Stimulated activated naive CD8-positive, alpha-beta T cell treated with anti-CD3 and anti-CD28 coated beads, Interleukin-15, Interleukin-2, amounts not matched to agents 100 ng/mL and 50 ng/mL, for 24 hours (primary cell): ENCODE data around the gene FHIT.

Experiments used
- H3K27ac Mint-ChIP-seq: one replicate; pipeline ENCODE4 v1.8.0; 2021; ENCODE audit warnings: mild to moderate bottlenecking, mixed read lengths
- H3K27me3 Mint-ChIP-seq: one replicate; pipeline ENCODE4 v1.8.0; 2021; ENCODE audit warnings: mixed read lengths
- H3K36me3 Mint-ChIP-seq: one replicate; pipeline ENCODE4 v1.8.0; 2021; ENCODE audit warnings: low read depth, mixed read lengths
- H3K4me1 Mint-ChIP-seq: one replicate; pipeline ENCODE4 v1.8.0; 2021; ENCODE audit warnings: low read depth, mixed read lengths
- H3K4me3 Mint-ChIP-seq: one replicate; pipeline ENCODE4 v1.8.0; 2021; ENCODE audit warnings: mild to moderate bottlenecking, mixed read lengths
- H3K9me3 Mint-ChIP-seq: one replicate; pipeline ENCODE4 v1.8.0; 2021; ENCODE audit warnings: mixed read lengths

Gene FHIT

DNA sequence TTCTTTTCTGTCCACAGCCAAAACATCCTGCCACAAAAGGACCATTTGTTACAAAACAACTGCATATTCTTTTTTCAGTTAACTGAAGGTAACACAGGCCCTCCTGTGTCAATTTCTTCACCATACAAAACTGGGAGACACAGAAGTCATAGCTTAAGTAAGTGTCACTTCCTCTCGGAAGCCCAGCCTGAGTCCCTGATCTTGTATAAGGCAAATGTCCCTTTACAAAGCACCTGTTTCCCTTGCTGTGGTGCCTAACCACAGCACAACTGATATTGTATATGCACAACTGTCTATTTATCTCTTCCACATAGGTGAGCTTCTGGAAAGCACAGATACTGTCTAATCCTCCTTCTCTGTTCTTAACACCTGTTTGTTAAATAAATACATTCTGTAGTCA, 293.7 kb downstream of the FHIT start:
- Mint-ChIP-seq H3K9me3 (peaks cover 40% of the 10 kb centered on the region), H3K36me3 (no peaks in the 10 kb centered on the region), H3K27me3 (no peaks in the 10 kb centered on the region), H3K4me1 (no peaks in the 10 kb centered on the region), H3K27ac (no peak overlapping the region), H3K4me3 (no peak overlapping the region)

- Mint-ChIP-seq H3K4me3 (no peak overlapping the region), H3K27me3 (no peaks in the 10 kb centered on the region), H3K27ac (no peak overlapping the region), H3K9me3 (peaks cover 35% of the 10 kb centered on the region), H3K4me1 (no peaks in the 10 kb centered on the region), H3K36me3 (no peaks in the 10 kb centered on the region)
These were observed 294.5 kb downstream of the FHIT start for GRCh38 chr3:60956729-60957128.

DNA sequence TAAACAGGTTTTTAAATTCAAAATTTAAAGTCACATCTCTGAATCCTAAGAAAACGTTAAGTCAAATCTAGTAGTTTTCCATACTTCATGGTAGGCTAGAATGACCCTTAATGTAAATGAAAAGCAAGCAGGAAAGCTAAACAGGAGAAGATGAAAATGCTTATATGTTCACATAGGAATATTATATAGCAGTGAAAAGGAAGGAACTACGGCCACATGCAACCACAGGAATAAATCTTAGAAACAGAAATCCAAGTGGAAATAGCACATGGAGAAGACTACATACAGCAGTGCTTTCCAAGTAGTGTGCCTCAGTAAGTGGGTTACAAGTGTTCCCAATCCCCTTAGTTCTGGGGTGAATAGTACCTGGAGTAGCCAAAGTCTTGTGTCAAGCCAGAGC, 296.2 kb downstream of the FHIT start:
- no peak overlapping the region for H3K4me3 Mint-ChIP-seq
- H3K4me1 Mint-ChIP-seq = no peaks in the 10 kb centered on the region
- H3K27ac Mint-ChIP-seq = no peak overlapping the region
- H3K36me3 Mint-ChIP-seq = no peaks in the 10 kb centered on the region
- H3K9me3 Mint-ChIP-seq = peaks cover 32% of the 10 kb centered on the region
- no peaks in the 10 kb centered on the region for H3K27me3 Mint-ChIP-seq

GRCh38 chr3:60954048-60954447, 297.2 kb downstream of the FHIT start:
- no peak overlapping the region for H3K4me3 Mint-ChIP-seq
- no peaks in the 10 kb centered on the region for H3K36me3 Mint-ChIP-seq
- H3K27ac Mint-ChIP-seq = no peak overlapping the region
- H3K9me3 Mint-ChIP-seq = peaks cover 26% of the 10 kb centered on the region
- no peaks in the 10 kb centered on the region for H3K27me3 Mint-ChIP-seq
- no peaks in the 10 kb centered on the region for H3K4me1 Mint-ChIP-seq

DNA sequence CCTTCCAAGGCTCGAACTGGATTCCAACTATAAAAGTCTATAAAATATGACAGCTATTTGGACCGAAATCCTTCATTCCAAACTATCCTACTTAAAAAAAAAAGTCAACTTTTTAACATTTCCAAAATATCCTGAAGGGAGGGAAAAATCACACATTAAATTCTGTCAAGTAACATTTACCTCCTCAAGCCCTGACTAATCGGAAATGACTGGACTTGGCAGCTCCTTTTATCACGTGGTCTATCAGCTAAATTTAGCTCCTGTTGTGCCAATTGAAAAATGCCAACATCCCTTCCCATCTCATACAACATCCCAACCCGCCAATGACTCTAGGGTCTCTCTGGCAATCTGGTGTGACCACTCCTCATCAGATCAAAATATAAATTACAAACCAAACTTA, 297.9 kb downstream of the FHIT start:
- H3K4me3 Mint-ChIP-seq = no peak overlapping the region
- H3K4me1 Mint-ChIP-seq = no peaks in the 10 kb centered on the region
- H3K27me3 Mint-ChIP-seq = no peaks in the 10 kb centered on the region
- peaks cover 26% of the 10 kb centered on the region for H3K9me3 Mint-ChIP-seq
- H3K36me3 Mint-ChIP-seq = no peaks in the 10 kb centered on the region
- no peak overlapping the region for H3K27ac Mint-ChIP-seq

- no peak overlapping the region for H3K27ac Mint-ChIP-seq
- no peak overlapping the region for H3K4me3 Mint-ChIP-seq
- no peaks in the 10 kb centered on the region for H3K27me3 Mint-ChIP-seq
- H3K4me1 Mint-ChIP-seq = no peaks in the 10 kb centered on the region
- peaks cover 26% of the 10 kb centered on the region for H3K9me3 Mint-ChIP-seq
- no peaks in the 10 kb centered on the region for H3K36me3 Mint-ChIP-seq
These were observed 299.2 kb downstream of the FHIT start for GRCh38 chr3:60952055-60952454.

DNA sequence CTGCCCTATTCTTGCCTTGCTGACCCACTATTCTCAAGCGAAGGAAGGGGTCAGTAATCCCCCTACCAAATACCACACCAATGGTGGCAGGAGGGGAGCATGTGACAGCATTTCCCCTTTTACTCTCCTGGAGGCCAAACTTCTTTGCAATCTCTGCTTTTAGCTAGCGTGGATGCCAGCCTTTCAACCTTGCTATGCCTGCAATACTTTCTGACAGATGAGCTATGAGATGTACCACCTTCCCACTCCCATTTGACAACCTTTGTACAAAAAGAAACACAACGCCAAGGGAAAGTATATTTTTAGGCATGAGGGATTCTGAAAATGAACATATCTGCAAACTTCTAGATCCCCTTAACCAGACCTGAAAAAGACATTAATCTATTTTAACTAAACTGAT, 302.1 kb downstream of the FHIT start:
- H3K27me3 Mint-ChIP-seq = no peaks in the 10 kb centered on the region
- no peak overlapping the region for H3K4me3 Mint-ChIP-seq
- no peaks in the 10 kb centered on the region for H3K4me1 Mint-ChIP-seq
- no peaks in the 10 kb centered on the region for H3K36me3 Mint-ChIP-seq
- H3K9me3 Mint-ChIP-seq = peaks cover 2% of the 10 kb centered on the region
- no peak overlapping the region for H3K27ac Mint-ChIP-seq

- no peaks in the 10 kb centered on the region for H3K4me1 Mint-ChIP-seq
- no peak overlapping the region for H3K27ac Mint-ChIP-seq
- H3K36me3 Mint-ChIP-seq = no peaks in the 10 kb centered on the region
- H3K9me3 Mint-ChIP-seq = no peaks in the 10 kb centered on the region
- H3K4me3 Mint-ChIP-seq = no peak overlapping the region
- no peaks in the 10 kb centered on the region for H3K27me3 Mint-ChIP-seq
These were observed 302.8 kb downstream of the FHIT start for GRCh38 chr3:60948488-60948887.

GRCh38 chr3:60935709-60936108, 315.5 kb downstream of the FHIT start:
- Mint-ChIP-seq H3K9me3 (peaks cover 6% of the 10 kb centered on the region), H3K4me1 (peaks cover 4% of the 10 kb centered on the region), H3K27me3 (no peaks in the 10 kb centered on the region), H3K4me3 (no peak overlapping the region), H3K27ac (no peak overlapping the region), H3K36me3 (no peaks in the 10 kb centered on the region)

DNA sequence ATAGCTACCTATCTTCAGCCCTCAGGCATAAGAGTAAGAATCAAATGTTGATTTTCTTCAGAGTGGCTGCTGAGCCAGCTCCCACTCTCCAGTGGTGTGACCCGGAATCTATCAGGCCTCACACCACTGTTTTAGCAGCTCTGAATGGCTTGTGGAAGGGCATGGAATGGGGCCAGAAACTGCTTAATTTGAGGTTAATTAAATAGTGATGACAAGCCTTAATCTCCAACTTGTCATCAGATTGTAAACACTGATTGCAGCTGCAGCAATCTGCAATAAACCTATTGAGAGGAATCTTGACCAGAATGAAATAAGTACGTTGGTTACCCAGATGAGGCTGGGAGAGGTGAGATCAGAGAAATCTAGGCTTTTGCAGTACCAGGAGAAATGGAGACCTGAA, 317.4 kb downstream of the FHIT start:
- Mint-ChIP-seq H3K27ac (no peak overlapping the region), H3K4me1 (peaks cover 4% of the 10 kb centered on the region), H3K36me3 (no peaks in the 10 kb centered on the region), H3K27me3 (no peaks in the 10 kb centered on the region), H3K9me3 (peaks cover 6% of the 10 kb centered on the region), H3K4me3 (no peak overlapping the region)

DNA sequence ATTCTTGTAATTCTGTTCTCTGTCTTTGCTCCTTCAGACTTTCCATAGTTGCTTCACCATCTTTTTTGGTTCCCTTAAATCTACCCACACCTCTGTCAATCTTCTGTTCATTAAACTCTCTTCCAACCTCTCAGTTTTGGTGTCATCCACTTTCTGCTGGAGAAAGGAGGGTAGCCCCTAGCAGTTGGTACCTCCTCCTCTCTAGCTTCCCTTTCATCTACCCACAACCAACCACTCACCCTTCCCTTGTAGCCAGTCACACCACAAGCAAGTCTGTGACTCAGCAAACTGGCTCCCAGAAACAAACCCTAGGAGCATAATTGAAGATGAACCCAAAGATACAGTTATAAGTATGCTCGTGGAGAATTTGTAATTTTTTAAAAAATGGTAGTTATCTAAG, 318.6 kb downstream of the FHIT start:
- no peaks in the 10 kb centered on the region for H3K27me3 Mint-ChIP-seq
- no peak overlapping the region for H3K4me3 Mint-ChIP-seq
- no peak overlapping the region for H3K27ac Mint-ChIP-seq
- no peaks in the 10 kb centered on the region for H3K36me3 Mint-ChIP-seq
- H3K4me1 Mint-ChIP-seq = peaks cover 4% of the 10 kb centered on the region
- peaks cover 6% of the 10 kb centered on the region for H3K9me3 Mint-ChIP-seq

GRCh38 chr3:60932170-60932569, 319.1 kb downstream of the FHIT start:
- no peak overlapping the region for H3K4me3 Mint-ChIP-seq
- no peak overlapping the region for H3K27ac Mint-ChIP-seq
- H3K4me1 Mint-ChIP-seq = peaks cover 4% of the 10 kb centered on the region
- H3K36me3 Mint-ChIP-seq = no peaks in the 10 kb centered on the region
- H3K9me3 Mint-ChIP-seq = peaks cover 6% of the 10 kb centered on the region
- no peaks in the 10 kb centered on the region for H3K27me3 Mint-ChIP-seq

- H3K27ac Mint-ChIP-seq = no peak overlapping the region
- H3K27me3 Mint-ChIP-seq = no peaks in the 10 kb centered on the region
- H3K4me1 Mint-ChIP-seq = peaks cover 4% of the 10 kb centered on the region
- peaks cover 2% of the 10 kb centered on the region for H3K36me3 Mint-ChIP-seq
- no peak overlapping the region for H3K4me3 Mint-ChIP-seq
- H3K9me3 Mint-ChIP-seq = peaks cover 7% of the 10 kb centered on the region
These were observed 319.8 kb downstream of the FHIT start for GRCh38 chr3:60931452-60931851.

DNA sequence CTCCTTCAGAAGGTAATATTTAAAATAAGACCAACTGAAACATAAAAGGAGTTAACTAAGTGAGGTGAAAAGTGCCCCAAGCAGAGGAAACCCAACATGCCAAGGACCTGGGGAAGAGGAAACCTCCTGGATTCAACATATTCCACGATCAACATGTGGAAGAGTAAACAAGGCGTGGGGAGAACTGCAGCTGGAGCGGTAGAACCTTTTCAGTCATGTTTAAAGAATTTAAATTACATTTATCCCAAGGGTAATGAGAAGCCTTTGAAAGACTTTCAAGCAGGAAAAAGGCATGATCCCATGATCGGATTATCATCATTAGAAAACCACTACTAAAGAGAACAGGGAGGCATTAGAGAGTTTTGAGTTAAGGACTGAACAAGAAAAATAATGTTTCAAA, 330.7 kb downstream of the FHIT start:
- Mint-ChIP-seq H3K4me3 (no peak overlapping the region), H3K36me3 (no peaks in the 10 kb centered on the region), H3K9me3 (peaks cover 7% of the 10 kb centered on the region), H3K27me3 (no peaks in the 10 kb centered on the region), H3K27ac (no peak overlapping the region), H3K4me1 (no peaks in the 10 kb centered on the region)

DNA sequence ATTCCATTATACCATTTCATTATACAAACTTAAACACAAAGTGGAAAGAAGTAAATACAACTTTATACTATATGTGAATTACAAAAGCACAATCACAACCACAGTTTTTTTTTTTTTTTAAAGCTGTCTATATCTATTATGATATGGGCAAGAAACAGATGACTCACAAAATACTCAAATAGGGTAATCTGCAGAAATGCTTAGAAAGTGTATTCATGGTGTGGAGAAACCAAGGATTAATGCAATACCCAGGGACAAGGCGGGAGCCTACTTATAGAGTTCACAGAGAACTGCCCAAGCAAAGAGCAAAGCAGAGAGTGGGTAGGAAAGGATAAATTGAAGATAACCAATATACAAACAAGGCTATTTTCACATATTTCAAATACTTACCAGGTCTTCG, 332.0 kb downstream of the FHIT start:
- no peak overlapping the region for H3K4me3 Mint-ChIP-seq
- no peaks in the 10 kb centered on the region for H3K27me3 Mint-ChIP-seq
- H3K36me3 Mint-ChIP-seq = no peaks in the 10 kb centered on the region
- no peaks in the 10 kb centered on the region for H3K4me1 Mint-ChIP-seq
- no peak overlapping the region for H3K27ac Mint-ChIP-seq
- no peaks in the 10 kb centered on the region for H3K9me3 Mint-ChIP-seq

DNA sequence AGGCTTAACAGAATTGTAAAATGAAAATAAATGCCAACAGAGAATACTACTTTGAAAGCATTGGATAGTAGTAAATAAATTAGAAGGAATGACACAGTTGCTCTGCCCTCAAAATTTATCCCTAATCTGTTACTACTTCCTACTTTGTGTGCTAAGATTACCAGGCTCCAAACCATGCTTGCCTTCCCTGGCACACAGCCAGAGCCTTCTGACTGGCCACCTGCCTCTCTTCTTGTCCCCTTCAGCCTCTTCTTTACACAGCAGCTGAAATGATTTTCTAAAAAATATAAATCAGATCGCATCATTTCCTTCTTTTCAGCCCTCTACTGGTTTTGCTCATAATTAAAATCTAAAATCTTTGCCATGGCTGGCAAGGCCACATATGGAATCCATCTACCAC, 334.1 kb downstream of the FHIT start:
- no peak overlapping the region for H3K27ac Mint-ChIP-seq
- H3K36me3 Mint-ChIP-seq = no peaks in the 10 kb centered on the region
- no peak overlapping the region for H3K4me3 Mint-ChIP-seq
- no peaks in the 10 kb centered on the region for H3K4me1 Mint-ChIP-seq
- H3K27me3 Mint-ChIP-seq = no peaks in the 10 kb centered on the region
- H3K9me3 Mint-ChIP-seq = no peaks in the 10 kb centered on the region

- H3K9me3 Mint-ChIP-seq = no peaks in the 10 kb centered on the region
- no peaks in the 10 kb centered on the region for H3K36me3 Mint-ChIP-seq
- no peaks in the 10 kb centered on the region for H3K4me1 Mint-ChIP-seq
- no peak overlapping the region for H3K27ac Mint-ChIP-seq
- no peaks in the 10 kb centered on the region for H3K27me3 Mint-ChIP-seq
- H3K4me3 Mint-ChIP-seq = no peak overlapping the region
These were observed 334.7 kb downstream of the FHIT start for GRCh38 chr3:60916546-60916945.
